GM13977 (cell line): ENCODE data around the gene ASXL1.

ENCODE experiments used
- DNase-seq: peaks from one replicate; pipeline ENCODE4 v3.0.0; 2012; ENCODE audit warnings: low spot score
- CTCF ChIP-seq: IDR thresholded peaks from 2 replicates; pipeline ENCODE4 v1.5.1; 2012; ENCODE audit warnings: mild to moderate bottlenecking, control low read depth; ENCODE audit not compliant: insufficient read depth; ENCODE audit errors: extremely low read depth, missing control alignments
- in situ Hi-C: fragments of 300-500 bp; cut with MboI; formaldehyde crosslinking; loops from one replicate; pipeline ENCODE4 v1.12.0; 2022; ENCODE audit warnings: low sequenced_read_pairs, low pct_unique_long_range_greater_than_20kb, mixed read lengths, inconsistent platforms; ENCODE audit not compliant: unreplicated experiment

ASXL1 gene

GRCh38 chr20:32357869-32358631 lies at the start of gene ASXL1:
TSS of gene ASXL1 (plus strand) at chr20:32358331. CDS start at chr20:32358776, 445 bp downstream.
- TF ChIP-seq CTCF, result no peak
- DNase-seq, result peak; percentile 92
- in situ Hi-C loops, result no loop called here

GRCh38 chr20:32312718-32313424 lies 45.3 kb upstream of the ASXL1 start:
- TF ChIP-seq CTCF, result no peak
- in situ Hi-C loops, result no loop called here
- DNase-seq, result no peak

DNA sequence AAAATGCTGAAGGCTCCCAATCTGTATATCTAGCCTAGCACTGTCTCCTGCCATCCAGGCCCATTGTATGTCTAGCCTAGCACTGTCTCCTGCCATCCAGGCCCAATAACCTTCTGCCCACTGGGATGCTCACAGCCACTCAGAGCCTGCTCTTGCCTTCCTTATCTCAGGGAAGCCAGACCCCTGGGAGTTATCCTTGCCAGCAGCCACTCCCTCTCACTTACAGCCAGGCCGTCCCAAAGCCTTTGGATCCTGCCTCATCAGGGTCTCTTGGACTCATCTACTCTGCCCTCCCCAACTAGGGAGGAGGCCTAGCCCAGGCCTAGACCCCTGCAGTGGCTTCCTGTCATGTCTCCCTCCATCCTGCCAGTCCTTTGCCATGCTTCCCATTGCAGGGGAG lies 43.4 kb upstream of the ASXL1 start:
- no peak for TF ChIP-seq CTCF
- DNase-seq, result no peak
- in situ Hi-C loops, result no loop called here

DNA sequence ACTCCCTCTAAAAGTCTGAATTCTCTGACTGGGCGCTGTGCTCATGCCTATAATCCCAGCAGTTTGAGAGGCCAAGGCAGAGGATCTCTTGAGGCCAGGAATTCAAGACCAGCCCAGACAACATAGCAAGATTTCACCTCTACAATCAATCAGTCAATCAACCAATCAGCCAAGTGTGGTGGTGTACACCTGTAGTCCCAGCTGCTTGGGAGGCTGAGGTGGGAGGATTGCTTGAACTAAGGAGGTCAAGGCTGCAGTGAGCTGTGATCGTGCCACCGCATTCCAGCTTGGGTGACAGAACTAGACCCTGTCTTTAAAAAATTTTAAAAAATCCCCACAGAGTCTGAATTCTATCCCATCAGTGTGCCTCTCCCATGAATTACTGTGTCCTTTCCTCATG lies 42.7 kb upstream of the ASXL1 start:
- no peak for DNase-seq
- no peak for TF ChIP-seq CTCF
- in situ Hi-C loops, result no loop called here

- DNase-seq, result no peak
- in situ Hi-C loops, result no loop called here
Measured at GRCh38 chr20:32315891-32316290, 42.2 kb upstream of the ASXL1 start.

DNA sequence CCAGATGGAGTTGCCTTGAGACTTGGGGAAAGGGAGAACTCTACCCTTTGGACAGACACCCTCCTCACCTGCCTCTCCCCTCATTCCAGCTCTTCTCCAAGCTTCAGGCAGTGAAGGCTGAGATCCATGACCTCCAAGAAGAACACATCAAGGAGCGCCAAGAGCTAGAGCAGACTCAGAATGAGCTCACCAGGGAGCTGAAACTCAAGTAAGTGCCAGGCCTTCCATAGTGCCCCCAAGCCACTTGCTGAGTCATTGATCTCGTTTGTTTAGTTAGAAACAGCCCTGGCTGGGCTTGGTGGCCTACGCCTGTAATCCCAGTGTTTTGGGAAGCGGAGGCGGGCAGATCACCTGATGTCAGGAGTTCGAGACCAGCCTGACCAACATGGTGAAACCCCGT lies 41.5 kb upstream of the ASXL1 start:
- no peak for DNase-seq
- no peak for TF ChIP-seq CTCF
- in situ Hi-C loops, result no loop called here

More at GRCh38 chr20:32315891-32316290, 42.2 kb upstream of the ASXL1 start:
- no peak for TF ChIP-seq CTCF
